ENCODE results near the gene RAPGEF1. TPM values are rescaled to one million over a fixed set of nuclear protein-coding genes. Genes with fewer than 3 reads are reported as not detected.
A peak's percentile ranks its signal among the peaks of the same experiment; 100 is the strongest.

RAPGEF1 gene
- total RNA-seq, 1 donor from 2014 or later, result 73.1 TPM

DNA sequence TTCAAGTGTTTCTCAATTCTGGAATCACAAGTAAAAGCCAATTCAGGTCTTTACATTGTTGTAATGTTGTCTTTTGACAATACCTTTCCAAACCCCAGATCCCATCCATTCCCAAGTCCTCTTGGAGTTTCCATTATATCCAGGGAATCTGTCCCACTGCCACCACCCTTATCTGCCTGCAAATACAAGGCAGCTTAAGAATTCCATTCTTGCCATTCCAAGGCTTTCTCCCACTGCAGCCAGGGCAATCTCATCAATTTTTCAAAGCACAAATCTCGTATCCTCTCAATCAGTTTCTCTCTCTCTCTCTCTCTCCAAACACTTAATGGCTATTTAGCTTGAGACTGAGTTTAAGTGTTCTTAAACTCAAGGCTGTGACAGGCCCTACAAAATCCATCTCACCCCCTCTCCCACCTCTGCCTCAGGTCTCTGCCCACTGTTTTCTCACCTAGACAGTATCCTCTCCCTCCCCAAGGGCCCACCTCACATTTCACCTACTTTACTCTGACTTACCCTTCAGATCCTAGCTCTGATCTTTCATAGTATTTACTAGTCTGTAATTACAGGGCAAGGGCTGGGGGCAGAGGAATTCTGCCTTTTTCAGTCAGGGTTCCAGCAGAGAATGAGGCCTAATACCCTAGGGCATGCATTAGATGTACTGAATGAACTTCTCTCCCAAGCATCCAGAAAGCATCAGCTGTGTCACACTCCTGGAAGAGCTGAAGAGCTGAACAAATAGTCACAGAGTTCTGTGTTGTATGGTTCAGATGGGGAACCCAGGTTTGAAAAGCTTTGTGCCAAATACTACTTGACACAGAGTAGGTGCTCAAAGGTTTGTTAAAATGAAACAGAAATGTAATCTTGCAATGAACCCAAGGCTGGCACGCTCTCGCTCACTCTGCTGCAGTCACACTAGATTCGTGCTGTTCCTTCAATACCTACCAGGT, 46.0 kb downstream of the RAPGEF1 start:
- H3K4me1 Mint-ChIP-seq (ENCODE audit: low read depth), result peaks cover 24% of the 10 kb centered on the region

GRCh38 chr9:131692612-131693562, 47.0 kb downstream of the RAPGEF1 start:
- H3K9me3 Mint-ChIP-seq (ENCODE audit: low read depth), result no peaks in the 10 kb centered on the region
- DNase-seq (ENCODE audit: low spot score), result no peak
- TF ChIP-seq CTCF (IDR thresholded peaks at IDR 0.05), result no peak
- H3K27ac Mint-ChIP-seq (ENCODE audit: unreplicated experiment), result no peak overlapping the region
- no peaks in the 10 kb centered on the region for H3K27me3 Mint-ChIP-seq (ENCODE audit: low read depth)
- H3K36me3 Mint-ChIP-seq (ENCODE audit: low read depth), result no peaks in the 10 kb centered on the region
- no peak overlapping the region for H3K4me3 Mint-ChIP-seq (ENCODE audit: unreplicated experiment)
- peaks cover 24% of the 10 kb centered on the region for H3K4me1 Mint-ChIP-seq (ENCODE audit: low read depth)

More for the DNA sequence above, 46.0 kb downstream of the RAPGEF1 start:
- no peaks in the 10 kb centered on the region for H3K9me3 Mint-ChIP-seq (ENCODE audit: low read depth)
- no peak for DNase-seq (ENCODE audit: low spot score)
- H3K4me3 Mint-ChIP-seq (ENCODE audit: unreplicated experiment), result no peak overlapping the region
- no peak for TF ChIP-seq CTCF (IDR thresholded peaks at IDR 0.05)
- H3K27ac Mint-ChIP-seq (ENCODE audit: unreplicated experiment), result peak overlapping the region; percentile 7
- no peaks in the 10 kb centered on the region for H3K27me3 Mint-ChIP-seq (ENCODE audit: low read depth)
- H3K36me3 Mint-ChIP-seq (ENCODE audit: low read depth), result no peaks in the 10 kb centered on the region

DNA sequence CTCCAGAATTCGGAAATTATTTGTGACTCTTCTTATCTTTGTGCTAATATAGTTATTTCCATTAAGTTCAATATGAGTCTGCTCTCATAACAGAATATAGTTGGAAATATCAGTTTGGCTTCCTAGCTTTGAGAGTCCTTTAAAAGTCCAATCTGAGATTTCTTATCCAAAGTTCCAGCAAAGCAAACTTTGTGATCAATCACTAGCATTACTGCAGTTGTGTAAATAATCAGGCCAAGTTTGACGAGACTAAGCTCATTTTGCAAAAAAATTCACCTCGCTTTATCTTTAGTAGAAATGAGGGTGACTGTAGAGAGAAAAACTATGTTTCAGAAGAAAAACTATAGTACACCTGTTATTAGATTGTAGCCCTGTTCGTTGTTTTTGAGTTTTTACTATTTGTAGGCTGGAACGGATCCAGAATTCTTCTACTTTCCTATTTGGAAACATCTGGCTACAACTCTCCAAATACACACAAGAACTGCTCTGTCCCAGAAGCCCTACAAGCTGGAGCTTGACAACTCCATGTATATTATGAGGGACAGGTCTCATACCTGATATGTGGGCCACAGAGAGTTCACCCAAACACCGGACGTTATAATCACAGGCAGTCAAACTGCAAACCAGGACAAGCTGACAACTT, 47.8 kb downstream of the RAPGEF1 start:
- Mint-ChIP-seq H3K4me3 (ENCODE audit: unreplicated experiment) (no peak overlapping the region), H3K36me3 (ENCODE audit: low read depth) (no peaks in the 10 kb centered on the region), H3K27me3 (ENCODE audit: low read depth) (no peaks in the 10 kb centered on the region), H3K4me1 (ENCODE audit: low read depth) (peaks cover 18% of the 10 kb centered on the region), H3K27ac (ENCODE audit: unreplicated experiment) (no peak overlapping the region), H3K9me3 (ENCODE audit: low read depth) (no peaks in the 10 kb centered on the region)
- TF ChIP-seq CTCF (IDR thresholded peaks at IDR 0.05), result no peak
- DNase-seq (ENCODE audit: low spot score), result no peak

GRCh38 chr9:131690941-131691573, 48.8 kb downstream of the RAPGEF1 start:
- Mint-ChIP-seq H3K36me3 (ENCODE audit: low read depth) (no peaks in the 10 kb centered on the region), H3K9me3 (ENCODE audit: low read depth) (no peaks in the 10 kb centered on the region), H3K4me1 (ENCODE audit: low read depth) (peaks cover 17% of the 10 kb centered on the region), H3K27me3 (ENCODE audit: low read depth) (no peaks in the 10 kb centered on the region), H3K27ac (ENCODE audit: unreplicated experiment) (no peak overlapping the region), H3K4me3 (ENCODE audit: unreplicated experiment) (no peak overlapping the region)
- TF ChIP-seq CTCF (IDR thresholded peaks at IDR 0.05), result no peak
- no peak for DNase-seq (ENCODE audit: low spot score)

All from chondrocyte (in vitro differentiated cells).